ENCODE data around the gene SLC6A3.

GRCh38 chr5:1465966-1466471, 20.8 kb upstream of the SLC6A3 start:
- no peak for TF ChIP-seq CTCF (IDR thresholded peaks at IDR 0.05)
- TF ChIP-seq POLR2A (IDR thresholded peaks at IDR 0.05) = no peak

Measured in suprapubic skin (tissue), 3 donors.